HG03045 (cell line): ENCODE results near the gene BMAL1.
A peak's percentile ranks its signal among the peaks of the same experiment; 100 is the strongest.

Experiments
- ATAC-seq: cut with Tn5 transposase; IDR thresholded peaks from one replicate; pipeline ENCODE4 v1.9.1; 2021; ENCODE audit warnings: mild to moderate bottlenecking, moderate library complexity; ENCODE audit not compliant: unreplicated experiment

Gene BMAL1

DNA sequence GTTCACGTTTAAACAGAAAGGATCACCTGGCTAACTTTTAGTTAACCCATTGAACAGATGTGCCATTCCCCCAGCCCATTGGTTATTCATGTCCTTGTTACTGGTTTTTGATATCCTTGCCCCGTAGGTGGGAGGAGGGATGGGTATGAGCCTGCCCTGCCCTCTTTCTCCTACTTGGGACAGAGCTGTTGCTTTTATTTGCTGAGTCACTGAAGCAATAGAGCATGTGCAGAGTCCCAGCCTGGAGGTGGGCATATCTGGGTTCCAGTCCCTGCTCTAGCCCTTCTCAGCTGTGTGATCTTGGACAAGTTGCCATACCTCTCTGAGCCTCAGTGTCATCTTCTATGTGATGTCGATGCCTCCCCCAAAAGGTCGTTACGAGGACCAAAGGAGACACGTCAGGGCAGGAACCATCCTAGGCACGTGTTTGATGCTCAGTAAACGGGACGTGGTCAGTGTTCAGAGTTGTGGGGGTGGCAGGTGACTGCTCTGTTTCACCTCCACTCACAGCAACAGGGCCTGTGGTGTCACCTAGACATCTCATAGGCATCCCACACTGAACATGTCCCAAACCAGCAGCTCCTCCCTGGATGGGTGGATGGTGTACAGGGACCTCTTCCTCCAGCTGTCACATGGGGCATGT, 61.0 kb downstream of the BMAL1 start:
- no peak for ATAC-seq

DNA sequence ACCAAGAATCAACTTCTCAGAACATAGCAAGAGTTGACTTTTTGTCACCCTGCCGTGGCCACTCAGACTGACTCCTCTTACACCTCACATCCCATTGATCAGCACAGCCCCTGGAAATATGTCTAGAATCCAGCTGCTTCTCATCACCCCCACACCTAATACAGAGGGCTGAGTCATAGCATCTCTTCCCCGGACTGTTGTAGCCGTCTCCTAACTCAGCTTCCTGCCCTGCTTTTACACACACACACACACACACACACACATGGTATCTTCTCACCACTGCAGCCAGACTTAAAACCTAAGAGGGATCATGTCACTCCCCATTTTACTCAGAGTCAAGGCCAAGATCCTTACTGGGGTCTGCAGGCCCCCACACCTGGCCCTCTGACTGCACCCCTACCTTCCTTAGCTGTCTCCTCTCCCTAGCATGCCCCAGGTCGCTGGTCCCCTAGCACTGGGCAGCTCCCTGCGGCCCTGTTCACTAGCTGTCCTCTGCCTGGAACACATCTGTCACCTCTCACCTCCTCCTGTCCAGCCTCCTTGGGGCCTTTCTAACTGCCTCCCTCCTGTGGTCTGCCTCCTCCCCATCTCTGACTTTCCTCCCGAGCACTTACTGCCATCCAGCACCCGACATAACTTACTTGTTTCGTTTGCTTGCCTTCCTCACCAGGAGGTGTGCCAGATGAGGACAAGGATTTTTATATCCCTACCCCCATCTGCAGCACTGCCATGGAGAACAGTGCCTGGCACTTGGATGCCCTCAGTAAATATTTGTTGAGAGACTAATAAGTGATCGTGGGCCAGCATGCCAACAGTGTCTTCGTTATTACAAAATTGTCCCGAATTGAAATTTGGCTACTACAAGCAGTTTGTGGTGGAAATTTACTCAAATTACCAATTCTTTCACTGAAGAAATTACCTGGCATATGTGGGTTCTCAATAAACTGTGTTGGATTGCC, 61.9 kb downstream of the BMAL1 start:
- no peak for ATAC-seq

DNA sequence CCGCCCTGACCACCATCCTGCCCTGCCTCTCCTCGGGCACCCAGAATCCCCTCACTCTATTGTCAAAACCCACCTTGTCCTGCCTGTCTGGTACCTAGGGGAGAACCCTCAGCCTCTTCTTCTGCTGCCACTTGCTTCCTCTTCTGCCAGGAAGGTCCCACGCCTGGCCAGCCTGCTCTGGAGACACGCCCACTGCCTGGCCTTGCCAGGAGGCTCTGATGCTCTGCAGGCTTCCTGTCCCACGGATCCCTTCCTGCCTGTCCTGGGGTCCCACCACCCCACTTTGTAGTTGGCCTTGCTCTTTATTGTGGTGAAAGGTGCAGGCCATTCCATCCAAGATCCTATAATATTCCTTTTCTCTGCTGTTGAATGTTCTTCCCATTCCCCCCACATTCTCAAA, 63.4 kb downstream of the BMAL1 start:
- no peak for ATAC-seq

DNA sequence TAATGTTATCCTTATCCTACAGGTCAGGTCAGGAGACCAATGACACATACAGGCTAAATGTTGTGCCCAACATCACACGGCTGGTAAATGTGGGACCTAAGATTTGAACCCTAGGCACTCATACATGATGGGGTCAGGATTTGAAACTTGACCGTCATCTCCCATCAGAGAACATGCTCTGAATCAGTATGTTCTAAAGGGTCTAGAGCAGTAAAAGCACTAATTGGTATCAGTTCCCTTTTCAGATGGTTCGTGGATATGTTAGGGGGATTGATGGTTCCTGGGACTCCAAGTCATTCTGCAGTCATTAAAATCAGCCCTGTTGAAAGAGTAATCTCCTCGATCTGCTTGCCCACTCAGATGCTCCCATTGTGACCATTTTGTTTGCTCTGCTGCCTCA, 65.5 kb downstream of the BMAL1 start:
- ATAC-seq = no peak

GRCh38 chr11:13343931-13344717, 66.5 kb downstream of the BMAL1 start:
- ATAC-seq = peak; percentile 46

GRCh38 chr11:13344818-13345217, 67.2 kb downstream of the BMAL1 start:
- ATAC-seq = no peak

- ATAC-seq = no peak
These were observed 68.9 kb downstream of the BMAL1 start for GRCh38 chr11:13346470-13346869.

GRCh38 chr11:13347901-13348300, 70.3 kb downstream of the BMAL1 start:
- no peak for ATAC-seq

- no peak for ATAC-seq
These were observed 70.7 kb downstream of the BMAL1 start for GRCh38 chr11:13348305-13348704.

- ATAC-seq = no peak
These were observed 71.5 kb downstream of the BMAL1 start for GRCh38 chr11:13349046-13349445.

- ATAC-seq = no peak
These were observed 72.0 kb downstream of the BMAL1 start for GRCh38 chr11:13349581-13349980.

- ATAC-seq = no peak
These were observed 75.1 kb downstream of the BMAL1 start for GRCh38 chr11:13352711-13353110.

DNA sequence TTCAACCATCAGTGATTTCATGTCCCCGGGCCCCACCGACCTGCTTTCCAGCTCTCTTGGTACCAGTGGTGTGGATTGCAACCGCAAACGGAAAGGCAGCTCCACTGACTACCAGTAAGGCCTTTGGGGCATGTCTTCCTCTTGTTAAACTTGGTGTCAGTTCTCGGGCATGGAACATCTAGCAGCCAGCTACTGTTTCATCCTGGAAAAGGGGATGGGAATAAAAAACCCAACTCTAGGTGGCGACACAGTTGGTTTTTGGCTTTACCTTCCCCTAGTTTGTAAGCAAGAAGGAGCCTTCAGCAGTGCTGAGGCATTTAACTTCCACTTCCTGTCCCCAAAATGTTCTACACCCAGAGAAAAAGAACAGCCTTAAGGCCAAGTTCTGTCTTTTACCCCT, 76.7 kb downstream of the BMAL1 start:
- ATAC-seq = no peak

DNA sequence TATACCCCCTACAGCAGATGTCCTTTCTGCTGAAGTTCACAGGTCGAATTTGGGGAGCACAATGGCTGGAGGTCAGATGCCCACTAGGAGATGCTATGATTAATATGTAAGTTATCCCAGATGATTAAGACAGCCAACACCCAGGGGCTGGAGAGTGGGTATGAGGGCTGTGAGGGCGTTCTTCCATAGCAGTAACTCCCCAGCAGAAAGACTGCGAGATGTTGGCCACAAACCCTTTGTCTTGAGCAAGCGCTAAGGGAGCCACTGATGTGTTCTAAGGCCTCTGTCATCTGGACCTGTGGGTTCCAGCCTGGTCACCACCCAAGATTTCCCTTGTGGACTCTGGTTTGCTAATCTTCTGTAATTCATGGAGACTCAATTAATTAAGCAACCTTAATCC, 77.6 kb downstream of the BMAL1 start:
- no peak for ATAC-seq

DNA sequence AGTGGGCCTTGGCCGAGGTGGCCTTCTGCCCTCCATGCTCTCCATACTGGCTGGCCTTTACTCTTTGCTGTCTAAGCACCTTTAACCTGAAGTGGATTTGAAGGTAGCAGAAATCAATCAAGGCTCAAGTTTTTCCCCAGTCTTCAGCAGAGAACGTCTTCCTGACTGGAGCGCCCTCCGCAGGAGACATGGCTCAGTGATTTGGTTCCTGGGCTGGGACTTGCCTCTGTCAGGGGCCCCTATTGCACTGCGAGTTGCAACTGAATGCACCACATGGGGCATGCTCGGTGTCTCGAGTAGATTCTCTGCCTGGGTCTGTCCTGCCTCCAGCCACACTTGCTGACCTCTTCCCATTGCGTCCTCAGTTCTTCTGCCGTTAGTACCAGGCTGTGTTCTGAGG, 79.6 kb downstream of the BMAL1 start:
- no peak for ATAC-seq

GRCh38 chr11:13358596-13359270, 81.1 kb downstream of the BMAL1 start:
- ATAC-seq = no peak

- no peak for ATAC-seq
These were observed 85.1 kb downstream of the BMAL1 start for GRCh38 chr11:13362596-13363109.

DNA sequence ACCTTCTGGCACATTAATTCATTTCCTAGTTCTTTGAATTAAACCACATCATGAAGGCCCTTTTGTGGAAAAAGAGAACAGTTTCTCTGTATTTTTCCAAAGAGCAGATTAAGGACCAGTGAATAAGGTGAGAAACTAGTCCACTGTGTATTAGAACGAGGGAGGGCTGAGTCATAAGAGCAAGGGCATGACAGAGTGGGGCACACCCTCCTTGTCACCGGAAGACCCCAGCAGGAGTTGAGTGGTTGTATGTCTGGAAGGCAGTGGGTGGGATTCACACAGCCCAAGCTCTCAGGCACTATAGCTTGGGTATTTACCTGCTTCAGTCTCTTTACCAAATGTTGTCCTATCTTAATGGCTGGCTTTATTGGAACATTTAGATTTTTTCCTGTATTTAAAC, 86.8 kb downstream of the BMAL1 start:
- no peak for ATAC-seq

GRCh38 chr11:13366266-13367026, 88.9 kb downstream of the BMAL1 start:
- ATAC-seq = no peak

DNA sequence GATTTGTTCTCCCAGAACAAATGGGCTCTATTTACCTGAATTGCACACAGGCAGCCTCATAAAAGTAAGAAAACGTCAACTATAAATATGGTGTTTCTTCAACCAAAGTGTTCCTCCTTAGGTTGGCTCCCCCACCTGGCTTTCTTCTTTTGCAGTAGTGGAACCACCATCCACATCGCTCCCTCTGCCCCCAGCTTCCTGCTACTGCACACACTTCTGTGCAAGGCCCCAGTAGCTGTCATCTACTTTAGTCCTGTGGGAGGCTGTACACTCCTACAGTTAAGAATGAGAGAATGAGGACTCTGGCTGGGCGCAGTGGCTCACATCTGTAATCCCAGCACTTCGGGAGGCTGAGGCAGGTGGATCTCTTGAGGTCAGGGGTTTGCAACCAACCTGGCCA, 89.5 kb downstream of the BMAL1 start:
- no peak for ATAC-seq
